ENCODE results near the gene GDAP1L1. TPM values are rescaled to one million over a fixed set of nuclear protein-coding genes. Genes with fewer than 3 reads are reported as not detected.
"Not testable (repeated sequence)": the region's sequence is repeated elsewhere in the genome, so short reads cannot be mapped to it uniquely, and the experiment has no call there.

Gene GDAP1L1
- total and polyA plus RNA-seq, 4 donors, result not detected

DNA sequence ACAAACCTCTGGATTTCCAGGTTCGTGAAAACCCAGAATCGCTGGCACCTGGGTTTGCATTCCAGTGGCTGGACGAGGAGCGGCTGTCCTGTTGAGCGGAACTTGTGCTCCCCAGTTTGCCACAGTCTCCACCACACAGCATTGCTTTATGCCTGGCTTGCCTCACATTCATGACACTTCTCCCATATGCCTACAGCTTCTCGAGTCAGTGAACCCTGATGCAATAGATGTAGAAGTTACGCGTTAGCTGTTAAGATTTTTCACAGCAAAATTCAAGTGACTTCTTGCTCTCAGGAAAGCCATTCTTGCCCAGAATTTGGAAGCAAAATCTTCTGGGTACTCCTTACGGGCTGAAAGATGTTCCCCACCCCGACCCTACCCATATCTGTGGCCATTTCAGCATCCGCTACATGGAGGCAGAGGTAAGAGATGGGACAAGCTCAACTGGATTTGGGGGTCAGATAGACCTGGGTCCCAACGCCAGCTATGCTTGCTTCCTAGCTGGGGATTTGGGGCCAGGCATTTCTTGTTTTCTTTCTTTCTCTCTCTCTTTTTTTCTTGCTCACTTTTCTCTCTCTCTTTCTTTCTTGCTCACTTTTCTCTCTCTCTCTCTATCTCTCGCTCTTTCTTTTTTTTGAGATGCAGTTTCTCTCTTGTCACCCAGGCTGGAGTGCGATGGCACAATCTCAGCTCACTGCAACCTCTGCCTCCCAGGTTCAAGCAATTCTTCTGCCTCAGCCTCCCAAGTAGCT, 12.4 kb upstream of the GDAP1L1 start:
- Histone ChIP-seq H3K9me3 (ENCODE audit: control insufficient read depth in 4 of 4, low read length in 3 of 4) (no peaks in the 10 kb centered on the region), H3K9ac (ENCODE audit: low read depth in 1 of 2, low read length in 2 of 2) (no peak overlapping the region), H3K4me1 (ENCODE audit: control insufficient read depth in 4 of 4, insufficient read depth in 4 of 4, low read length in 3 of 4) (no peaks in the 10 kb centered on the region), H3K27me3 (ENCODE audit: control insufficient read depth in 4 of 4, insufficient read depth in 4 of 4, low read length in 3 of 4) (no peaks in the 10 kb centered on the region), H3K27ac (ENCODE audit: low read depth in 1 of 2, low read length in 2 of 2) (no peak overlapping the region), H3K36me3 (ENCODE audit: control insufficient read depth in 4 of 4, insufficient read depth in 3 of 4, low read depth in 1 of 4, low read length in 3 of 4) (no peaks in the 10 kb centered on the region), H3K4me3 (ENCODE audit: low read depth in 1 of 3, low read length in 3 of 3) (no peak overlapping the region)
- TF ChIP-seq, protein P1, sequence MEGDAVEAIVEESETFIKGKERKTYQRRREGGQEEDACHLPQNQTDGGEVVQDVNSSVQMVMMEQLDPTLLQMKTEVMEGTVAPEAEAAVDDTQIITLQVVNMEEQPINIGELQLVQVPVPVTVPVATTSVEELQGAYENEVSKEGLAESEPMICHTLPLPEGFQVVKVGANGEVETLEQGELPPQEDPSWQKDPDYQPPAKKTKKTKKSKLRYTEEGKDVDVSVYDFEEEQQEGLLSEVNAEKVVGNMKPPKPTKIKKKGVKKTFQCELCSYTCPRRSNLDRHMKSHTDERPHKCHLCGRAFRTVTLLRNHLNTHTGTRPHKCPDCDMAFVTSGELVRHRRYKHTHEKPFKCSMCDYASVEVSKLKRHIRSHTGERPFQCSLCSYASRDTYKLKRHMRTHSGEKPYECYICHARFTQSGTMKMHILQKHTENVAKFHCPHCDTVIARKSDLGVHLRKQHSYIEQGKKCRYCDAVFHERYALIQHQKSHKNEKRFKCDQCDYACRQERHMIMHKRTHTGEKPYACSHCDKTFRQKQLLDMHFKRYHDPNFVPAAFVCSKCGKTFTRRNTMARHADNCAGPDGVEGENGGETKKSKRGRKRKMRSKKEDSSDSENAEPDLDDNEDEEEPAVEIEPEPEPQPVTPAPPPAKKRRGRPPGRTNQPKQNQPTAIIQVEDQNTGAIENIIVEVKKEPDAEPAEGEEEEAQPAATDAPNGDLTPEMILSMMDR (IDR thresholded peaks at IDR 0.05; ENCODE audit: low read depth, low read length, missing input control), result no peak
- no peak for TF ChIP-seq MAX (IDR thresholded peaks at IDR 0.05)
- no peak for TF ChIP-seq GABPA (IDR thresholded peaks at IDR 0.05 in 1 of 2, conservative IDR thresholded peaks at IDR 0.05 in 1 of 2)
- no peak for TF ChIP-seq YY1 (IDR thresholded peaks at IDR 0.05)
- no peak for TF ChIP-seq HNF4G (IDR thresholded peaks at IDR 0.05)
- TF ChIP-seq NR2F2 (IDR thresholded peaks at IDR 0.05), result no peak
- TF ChIP-seq TAF1 (conservative IDR thresholded peaks at IDR 0.05), result no peak
- TF ChIP-seq FOXA2 (IDR thresholded peaks at IDR 0.05), result no peak
- no peak for TF ChIP-seq EGR1 (IDR thresholded peaks at IDR 0.05; ENCODE audit: low read depth in 2 of 2)
- no peak for TF ChIP-seq SP1 (IDR thresholded peaks at IDR 0.05)
- whole genome bisulfite sequencing, result 94% methylated on average over 14 of the region's 14 CpGs
- no peak for DNase-seq (ENCODE audit: low spot score)

GRCh38 chr20:44235702-44236101, 11.4 kb upstream of the GDAP1L1 start:
- Histone ChIP-seq H3K4me3 (ENCODE audit: low read depth in 1 of 3, low read length in 3 of 3) (no peak overlapping the region), H3K9me3 (ENCODE audit: control insufficient read depth in 4 of 4, low read length in 3 of 4) (no peaks in the 10 kb centered on the region), H3K27ac (ENCODE audit: low read depth in 1 of 2, low read length in 2 of 2) (no peak overlapping the region), H3K9ac (ENCODE audit: low read depth in 1 of 2, low read length in 2 of 2) (no peak overlapping the region), H3K36me3 (ENCODE audit: control insufficient read depth in 4 of 4, insufficient read depth in 3 of 4, low read depth in 1 of 4, low read length in 3 of 4) (no peaks in the 10 kb centered on the region), H3K27me3 (ENCODE audit: control insufficient read depth in 4 of 4, insufficient read depth in 4 of 4, low read length in 3 of 4) (no peaks in the 10 kb centered on the region), H3K4me1 (ENCODE audit: control insufficient read depth in 4 of 4, insufficient read depth in 4 of 4, low read length in 3 of 4) (no peaks in the 10 kb centered on the region)
- no peak for DNase-seq (ENCODE audit: low spot score)
- TF ChIP-seq, protein P2, sequence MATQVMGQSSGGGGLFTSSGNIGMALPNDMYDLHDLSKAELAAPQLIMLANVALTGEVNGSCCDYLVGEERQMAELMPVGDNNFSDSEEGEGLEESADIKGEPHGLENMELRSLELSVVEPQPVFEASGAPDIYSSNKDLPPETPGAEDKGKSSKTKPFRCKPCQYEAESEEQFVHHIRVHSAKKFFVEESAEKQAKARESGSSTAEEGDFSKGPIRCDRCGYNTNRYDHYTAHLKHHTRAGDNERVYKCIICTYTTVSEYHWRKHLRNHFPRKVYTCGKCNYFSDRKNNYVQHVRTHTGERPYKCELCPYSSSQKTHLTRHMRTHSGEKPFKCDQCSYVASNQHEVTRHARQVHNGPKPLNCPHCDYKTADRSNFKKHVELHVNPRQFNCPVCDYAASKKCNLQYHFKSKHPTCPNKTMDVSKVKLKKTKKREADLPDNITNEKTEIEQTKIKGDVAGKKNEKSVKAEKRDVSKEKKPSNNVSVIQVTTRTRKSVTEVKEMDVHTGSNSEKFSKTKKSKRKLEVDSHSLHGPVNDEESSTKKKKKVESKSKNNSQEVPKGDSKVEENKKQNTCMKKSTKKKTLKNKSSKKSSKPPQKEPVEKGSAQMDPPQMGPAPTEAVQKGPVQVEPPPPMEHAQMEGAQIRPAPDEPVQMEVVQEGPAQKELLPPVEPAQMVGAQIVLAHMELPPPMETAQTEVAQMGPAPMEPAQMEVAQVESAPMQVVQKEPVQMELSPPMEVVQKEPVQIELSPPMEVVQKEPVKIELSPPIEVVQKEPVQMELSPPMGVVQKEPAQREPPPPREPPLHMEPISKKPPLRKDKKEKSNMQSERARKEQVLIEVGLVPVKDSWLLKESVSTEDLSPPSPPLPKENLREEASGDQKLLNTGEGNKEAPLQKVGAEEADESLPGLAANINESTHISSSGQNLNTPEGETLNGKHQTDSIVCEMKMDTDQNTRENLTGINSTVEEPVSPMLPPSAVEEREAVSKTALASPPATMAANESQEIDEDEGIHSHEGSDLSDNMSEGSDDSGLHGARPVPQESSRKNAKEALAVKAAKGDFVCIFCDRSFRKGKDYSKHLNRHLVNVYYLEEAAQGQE (IDR thresholded peaks at IDR 0.05), result no peak
- TF ChIP-seq, protein P1 (IDR thresholded peaks at IDR 0.05; ENCODE audit: low read depth, low read length, missing input control), result no peak
- TF ChIP-seq RXRA (IDR thresholded peaks at IDR 0.05) (no peak), HNF4G (IDR thresholded peaks at IDR 0.05) (no peak), HNF4A (conservative IDR thresholded peaks at IDR 0.05) (no peak)
- TF ChIP-seq, protein P3, sequence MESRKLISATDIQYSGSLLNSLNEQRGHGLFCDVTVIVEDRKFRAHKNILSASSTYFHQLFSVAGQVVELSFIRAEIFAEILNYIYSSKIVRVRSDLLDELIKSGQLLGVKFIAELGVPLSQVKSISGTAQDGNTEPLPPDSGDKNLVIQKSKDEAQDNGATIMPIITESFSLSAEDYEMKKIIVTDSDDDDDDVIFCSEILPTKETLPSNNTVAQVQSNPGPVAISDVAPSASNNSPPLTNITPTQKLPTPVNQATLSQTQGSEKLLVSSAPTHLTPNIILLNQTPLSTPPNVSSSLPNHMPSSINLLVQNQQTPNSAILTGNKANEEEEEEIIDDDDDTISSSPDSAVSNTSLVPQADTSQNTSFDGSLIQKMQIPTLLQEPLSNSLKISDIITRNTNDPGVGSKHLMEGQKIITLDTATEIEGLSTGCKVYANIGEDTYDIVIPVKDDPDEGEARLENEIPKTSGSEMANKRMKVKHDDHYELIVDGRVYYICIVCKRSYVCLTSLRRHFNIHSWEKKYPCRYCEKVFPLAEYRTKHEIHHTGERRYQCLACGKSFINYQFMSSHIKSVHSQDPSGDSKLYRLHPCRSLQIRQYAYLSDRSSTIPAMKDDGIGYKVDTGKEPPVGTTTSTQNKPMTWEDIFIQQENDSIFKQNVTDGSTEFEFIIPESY (IDR thresholded peaks at IDR 0.05), result no peak
- TF ChIP-seq, protein P4, sequence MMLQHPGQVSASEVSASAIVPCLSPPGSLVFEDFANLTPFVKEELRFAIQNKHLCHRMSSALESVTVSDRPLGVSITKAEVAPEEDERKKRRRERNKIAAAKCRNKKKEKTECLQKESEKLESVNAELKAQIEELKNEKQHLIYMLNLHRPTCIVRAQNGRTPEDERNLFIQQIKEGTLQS (IDR thresholded peaks at IDR 0.05), result no peak
- WGBS, result 98% methylated on average over 2 of the region's 2 CpGs

- not testable (repeated sequence) for H3K36me3 ChIP-seq (ENCODE audit: control insufficient read depth in 4 of 4, insufficient read depth in 3 of 4, low read depth in 1 of 4, low read length in 3 of 4); H3K4me1 ChIP-seq (ENCODE audit: control insufficient read depth in 4 of 4, insufficient read depth in 4 of 4, low read length in 3 of 4); DNase-seq (ENCODE audit: low spot score); H3K4me3 ChIP-seq (ENCODE audit: low read depth in 1 of 3, low read length in 3 of 3); H3K9ac ChIP-seq (ENCODE audit: low read depth in 1 of 2, low read length in 2 of 2); H3K27ac ChIP-seq (ENCODE audit: low read depth in 1 of 2, low read length in 2 of 2); H3K27me3 ChIP-seq (ENCODE audit: control insufficient read depth in 4 of 4, insufficient read depth in 4 of 4, low read length in 3 of 4); H3K9me3 ChIP-seq (ENCODE audit: control insufficient read depth in 4 of 4, low read length in 3 of 4)
- 88% methylated on average over 2 of the region's 2 CpGs for WGBS
Measured at GRCh38 chr20:44236840-44237239, 10.3 kb upstream of the GDAP1L1 start.
